MM.1S (cell line): ENCODE data around the gene GJD4.

Experiments
- DNase-seq: peaks from one replicate; pipeline ENCODE4 v3.0.0-alpha.2; 2015
- H2AFZ ChIP-seq: fragments of 300-600 bp; sonication (generic); 2 replicates; pipeline ENCODE4 v1.6.0; 2016; ENCODE audit warnings: antibody characterized with exemption, low read length
- H3F3A ChIP-seq: fragments of 300-600 bp; sonication (generic); 2 replicates; pipeline ENCODE4 v1.6.1; 2016; ENCODE audit warnings: mild to moderate bottlenecking, antibody characterized with exemption, low read length, moderate library complexity, mixed read lengths; ENCODE audit not compliant: insufficient read depth
- H3K27ac ChIP-seq: fragments of 300-600 bp; sonication (generic); 2 replicates; pipeline ENCODE4 v1.5.1; 2016; ENCODE audit warnings: mild to moderate bottlenecking, low read length
- H3K27me3 ChIP-seq: fragments of 300-600 bp; sonication (generic); replicated peaks from 2 replicates; pipeline ENCODE4 v1.6.0; 2016; ENCODE audit warnings: low read length; ENCODE audit not compliant: insufficient read depth
- H3K36me3 ChIP-seq: fragments of 300-600 bp; sonication (generic); replicated peaks from 2 replicates; pipeline ENCODE4 v1.6.1; 2016; ENCODE audit warnings: mild to moderate bottlenecking, low read length, mixed read lengths; ENCODE audit not compliant: insufficient read depth
- H3K4me1 ChIP-seq: fragments of 300-600 bp; sonication (generic); 2 replicates; pipeline ENCODE4 v1.6.1; 2016; ENCODE audit warnings: low read length, mixed read lengths
- H3K4me2 ChIP-seq: fragments of 300-600 bp; sonication (generic); 2 replicates; pipeline ENCODE4 v1.6.0; 2016; ENCODE audit warnings: low read depth, low read length
- H3K4me3 ChIP-seq: fragments of 300-600 bp; sonication (generic); 2 replicates; pipeline ENCODE4 v1.5.1; 2016; ENCODE audit warnings: low read length, mixed read lengths
- H3K79me2 ChIP-seq: fragments of 300-600 bp; sonication (generic); 2 replicates; pipeline ENCODE4 v1.6.1; 2016; ENCODE audit warnings: mixed run types, low read length, mixed read lengths
- H3K9ac ChIP-seq: fragments of 300-600 bp; sonication (generic); 2 replicates; pipeline ENCODE4 v1.6.1; 2016; ENCODE audit warnings: low read length, mixed read lengths
- H3K9me2 ChIP-seq: fragments of 300-600 bp; sonication (generic); replicated peaks from 2 replicates; pipeline ENCODE4 v1.6.1; 2016; ENCODE audit warnings: mild to moderate bottlenecking, low read length, mixed read lengths; ENCODE audit not compliant: insufficient read depth
- H3K9me3 ChIP-seq: fragments of 300-600 bp; sonication (generic); replicated peaks from 2 replicates; pipeline ENCODE4 v1.6.1; 2016; ENCODE audit warnings: mild to moderate bottlenecking, low read length, mixed read lengths; ENCODE audit not compliant: insufficient read depth
- H4K20me1 ChIP-seq: fragments of 300-600 bp; sonication (generic); 2 replicates; pipeline ENCODE4 v1.6.1; 2016; ENCODE audit warnings: mild to moderate bottlenecking, low read length, moderate library complexity, mixed read lengths; ENCODE audit not compliant: insufficient read depth
- CTCF ChIP-seq: fragments of 300-600 bp; sonication (generic); IDR thresholded peaks from 2 replicates; pipeline ENCODE4 v1.5.1; 2016; ENCODE audit warnings: antibody characterized with exemption, low read length, mixed read lengths
- EZH2 ChIP-seq: fragments of 300-600 bp; sonication (generic); optimal IDR thresholded peaks from 2 replicates; pipeline ENCODE3; 2017; ENCODE audit warnings: low read depth, mild to moderate bottlenecking, antibody characterized with exemption, low read length, mixed read lengths
- EZH2phosphoT487 ChIP-seq: fragments of 300-600 bp; sonication (generic); IDR thresholded peaks from 2 replicates; pipeline ENCODE4 v1.6.1; 2018; ENCODE audit warnings: antibody characterized with exemption, low read length

The GJD4 gene

GRCh38 chr10:35573796-35574195 is 31.3 kb upstream of the GJD4 start:
- no peaks in the 10 kb centered on the region for H3K36me3 ChIP-seq
- H2AFZ ChIP-seq: no peak overlapping the region
- no peak overlapping the region for H3K4me2 ChIP-seq
- TF ChIP-seq CTCF (no peak), EZH2 (no peak), EZH2phosphoT487 (no peak)
- H3K79me2 ChIP-seq: no peaks in the 10 kb centered on the region
- no peaks in the 10 kb centered on the region for H3K4me1 ChIP-seq
- H3F3A ChIP-seq: no peaks in the 10 kb centered on the region
- H3K27ac ChIP-seq: no peak overlapping the region
- no peaks in the 10 kb centered on the region for H4K20me1 ChIP-seq
- no peak overlapping the region for H3K4me3 ChIP-seq
- no peaks in the 10 kb centered on the region for H3K9me3 ChIP-seq
- H3K9ac ChIP-seq: no peak overlapping the region
- no peaks in the 10 kb centered on the region for H3K27me3 ChIP-seq
- no peaks in the 10 kb centered on the region for H3K9me2 ChIP-seq
- no peak for DNase-seq

GRCh38 chr10:35574924-35575352 is 30.2 kb upstream of the GJD4 start:
- H4K20me1 ChIP-seq: no peaks in the 10 kb centered on the region
- no peaks in the 10 kb centered on the region for H3F3A ChIP-seq
- no peak overlapping the region for H3K9ac ChIP-seq
- H2AFZ ChIP-seq: no peak overlapping the region
- no peak overlapping the region for H3K27ac ChIP-seq
- no peak overlapping the region for H3K4me3 ChIP-seq
- no peaks in the 10 kb centered on the region for H3K27me3 ChIP-seq
- no peak for DNase-seq
- TF ChIP-seq EZH2: no peak
- TF ChIP-seq CTCF: no peak
- TF ChIP-seq EZH2phosphoT487: no peak
- no peaks in the 10 kb centered on the region for H3K9me3 ChIP-seq
- H3K9me2 ChIP-seq: no peaks in the 10 kb centered on the region
- H3K4me2 ChIP-seq: no peak overlapping the region
- H3K79me2 ChIP-seq: no peaks in the 10 kb centered on the region
- H3K4me1 ChIP-seq: no peaks in the 10 kb centered on the region
- H3K36me3 ChIP-seq: no peaks in the 10 kb centered on the region

- TF ChIP-seq EZH2: no peak
- Histone ChIP-seq H2AFZ (no peak overlapping the region), H3K9me3 (no peaks in the 10 kb centered on the region), H3K79me2 (no peaks in the 10 kb centered on the region), H3F3A (no peaks in the 10 kb centered on the region), H3K4me2 (no peak overlapping the region), H3K9ac (no peak overlapping the region), H3K4me3 (no peak overlapping the region), H3K9me2 (no peaks in the 10 kb centered on the region), H3K27me3 (no peaks in the 10 kb centered on the region), H3K4me1 (no peaks in the 10 kb centered on the region), H3K27ac (no peak overlapping the region), H4K20me1 (no peaks in the 10 kb centered on the region), H3K36me3 (no peaks in the 10 kb centered on the region)
- no peak for DNase-seq
Measured at GRCh38 chr10:35575640-35576039, 29.5 kb upstream of the GJD4 start.

GRCh38 chr10:35576730-35577129 is 28.4 kb upstream of the GJD4 start:
- H3K27me3 ChIP-seq: no peaks in the 10 kb centered on the region
- no peak overlapping the region for H2AFZ ChIP-seq
- no peak overlapping the region for H3K27ac ChIP-seq
- DNase-seq: no peak
- H3K36me3 ChIP-seq: no peaks in the 10 kb centered on the region
- H3K4me2 ChIP-seq: no peak overlapping the region
- H3K79me2 ChIP-seq: no peaks in the 10 kb centered on the region
- no peak overlapping the region for H3K9ac ChIP-seq
- no peaks in the 10 kb centered on the region for H3K9me3 ChIP-seq
- TF ChIP-seq CTCF (no peak), EZH2 (no peak), EZH2phosphoT487 (no peak)
- H3K4me3 ChIP-seq: no peak overlapping the region
- no peaks in the 10 kb centered on the region for H3F3A ChIP-seq
- no peaks in the 10 kb centered on the region for H3K4me1 ChIP-seq
- H3K9me2 ChIP-seq: no peaks in the 10 kb centered on the region
- H4K20me1 ChIP-seq: no peaks in the 10 kb centered on the region
